ENCODE measurements around the gene LCE7A. TPM values are rescaled to one million over a fixed set of nuclear protein-coding genes. Genes with fewer than 3 reads are reported as not detected.

Gene LCE7A
- total RNA-seq, 1 experiment from 2014 or later = not detected

DNA sequence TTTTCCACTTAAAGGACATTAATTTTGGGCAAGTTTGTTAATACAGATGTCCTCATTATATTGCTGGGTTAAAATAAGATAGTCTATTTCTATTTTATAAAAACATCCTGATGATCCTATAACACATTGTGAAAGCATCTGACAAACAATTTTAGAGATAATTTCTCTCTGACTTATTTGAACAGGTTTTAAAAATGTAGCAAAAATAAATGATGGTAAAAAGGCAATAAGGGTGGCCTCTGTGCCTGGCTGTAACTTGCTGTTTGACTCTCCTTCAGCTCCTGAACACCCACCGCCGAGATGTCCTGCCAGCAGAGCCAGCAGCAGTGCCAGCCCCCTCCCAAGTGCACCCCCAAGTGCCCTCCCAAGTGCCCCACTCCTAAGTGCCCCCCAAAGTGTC lies 32.6 kb upstream of the LCE7A start, which contains the start of gene LCE1A:
LCE1A (plus strand) TSS at position 301 of the 400 bp plus-strand sequence; CDS start at position 301, 0 bp downstream.
- 0 out of 2 replicates have a peak, but pooled peaks cover 3% of the 10 kb centered on the region for H3K9me3 ChIP-seq

DNA sequence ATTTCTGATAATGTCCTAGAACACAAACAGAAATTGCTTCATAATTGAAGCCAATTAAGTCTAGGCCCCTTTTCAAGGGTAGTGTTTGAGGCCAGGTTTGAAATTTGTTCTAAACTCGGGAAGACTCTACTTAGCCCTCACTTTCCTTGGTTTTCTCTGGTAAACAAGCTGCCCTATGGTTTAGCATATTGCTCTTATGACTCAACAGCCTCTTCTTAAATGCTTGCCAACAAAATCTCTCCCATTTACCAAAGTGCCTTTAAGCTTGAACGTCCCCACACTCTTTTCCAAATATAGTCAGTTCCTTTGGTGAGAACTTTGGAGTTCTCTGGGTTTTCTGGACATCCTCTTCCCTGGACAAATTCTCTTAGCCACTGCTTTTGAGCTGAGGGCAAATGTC lies 22.9 kb upstream of the LCE7A start:
- H3K27me3 Mint-ChIP-seq (ENCODE audit: insufficient read depth, unreplicated experiment) = peaks cover 14% of the 10 kb centered on the region
- Histone ChIP-seq H3K36me3 (ENCODE audit: control insufficient read depth, insufficient read depth, low read length) (no peaks in the 10 kb centered on the region), H3K9me3 (no peaks in the 10 kb centered on the region), H3K4me1 (no peaks in the 10 kb centered on the region), H3K27me3 (replicated peaks; ENCODE audit: control insufficient read depth, insufficient read depth, low read length) (no peaks in the 10 kb centered on the region; the same call in 1 of the 2 replicates), H3K4me3 (ENCODE audit: low read depth, low read length) (no peak overlapping the region)
- H3K9me3 Mint-ChIP-seq (ENCODE audit: unreplicated experiment) = no peaks in the 10 kb centered on the region
- DNase-seq = no peak
- TF ChIP-seq, protein P1, sequence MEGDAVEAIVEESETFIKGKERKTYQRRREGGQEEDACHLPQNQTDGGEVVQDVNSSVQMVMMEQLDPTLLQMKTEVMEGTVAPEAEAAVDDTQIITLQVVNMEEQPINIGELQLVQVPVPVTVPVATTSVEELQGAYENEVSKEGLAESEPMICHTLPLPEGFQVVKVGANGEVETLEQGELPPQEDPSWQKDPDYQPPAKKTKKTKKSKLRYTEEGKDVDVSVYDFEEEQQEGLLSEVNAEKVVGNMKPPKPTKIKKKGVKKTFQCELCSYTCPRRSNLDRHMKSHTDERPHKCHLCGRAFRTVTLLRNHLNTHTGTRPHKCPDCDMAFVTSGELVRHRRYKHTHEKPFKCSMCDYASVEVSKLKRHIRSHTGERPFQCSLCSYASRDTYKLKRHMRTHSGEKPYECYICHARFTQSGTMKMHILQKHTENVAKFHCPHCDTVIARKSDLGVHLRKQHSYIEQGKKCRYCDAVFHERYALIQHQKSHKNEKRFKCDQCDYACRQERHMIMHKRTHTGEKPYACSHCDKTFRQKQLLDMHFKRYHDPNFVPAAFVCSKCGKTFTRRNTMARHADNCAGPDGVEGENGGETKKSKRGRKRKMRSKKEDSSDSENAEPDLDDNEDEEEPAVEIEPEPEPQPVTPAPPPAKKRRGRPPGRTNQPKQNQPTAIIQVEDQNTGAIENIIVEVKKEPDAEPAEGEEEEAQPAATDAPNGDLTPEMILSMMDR (IDR thresholded peaks at IDR 0.05; ENCODE audit: insufficient read depth in 1 of 2, low read depth in 1 of 2, low read length in 1 of 2, severe bottlenecking in 1 of 2, unreplicated experiment in 1 of 2) = no peak
- POLR2A ChIA-PET = no interaction called here
- H3K27ac Mint-ChIP-seq (ENCODE audit: unreplicated experiment) = no peak overlapping the region
- intact Hi-C loops (cut with micrococcal nuclease; ENCODE audit: unreplicated experiment) = no loop called here
- CTCF ChIA-PET = no interaction called here
- H3K4me1 Mint-ChIP-seq (ENCODE audit: low read depth, unreplicated experiment) = no peaks in the 10 kb centered on the region
- H3K36me3 Mint-ChIP-seq (ENCODE audit: insufficient read depth, unreplicated experiment) = no peaks in the 10 kb centered on the region
- BruUV-seq (replicated peaks) = no TSS peak
- no peak overlapping the region for H3K4me3 Mint-ChIP-seq (ENCODE audit: unreplicated experiment)

More for the DNA sequence above, 32.6 kb upstream of the LCE7A start, which contains the start of gene LCE1A:
- intact Hi-C loops (cut with micrococcal nuclease; ENCODE audit: unreplicated experiment) = no loop called here
- ChIA-PET POLR2A (no interaction called here), CTCF (no interaction called here)
- no peaks in the 10 kb centered on the region for H3K9me3 Mint-ChIP-seq (ENCODE audit: unreplicated experiment)
- no peak within 1 kb of the TSS for H3K27ac Mint-ChIP-seq (ENCODE audit: unreplicated experiment)
- DNase-seq = no peak
- TF ChIP-seq, protein P1 (IDR thresholded peaks at IDR 0.05; ENCODE audit: insufficient read depth in 1 of 2, low read depth in 1 of 2, low read length in 1 of 2, severe bottlenecking in 1 of 2, unreplicated experiment in 1 of 2) = no peak
- Histone ChIP-seq H3K4me3 (ENCODE audit: low read depth, low read length) (no peak within 1 kb of the TSS), H3K4me1 (no peaks in the 10 kb centered on the region), H3K36me3 (ENCODE audit: control insufficient read depth, insufficient read depth, low read length) (no peaks in the 10 kb centered on the region), H3K27me3 (replicated peaks; ENCODE audit: control insufficient read depth, insufficient read depth, low read length) (no peaks in the 10 kb centered on the region; the same call in none of the 2 replicates)
- H3K36me3 Mint-ChIP-seq (ENCODE audit: insufficient read depth, unreplicated experiment) = no peaks in the 10 kb centered on the region
- H3K27me3 Mint-ChIP-seq (ENCODE audit: insufficient read depth, unreplicated experiment) = peaks cover 28% of the 10 kb centered on the region
- no peak within 1 kb of the TSS for H3K4me3 Mint-ChIP-seq (ENCODE audit: unreplicated experiment)
- no peaks in the 10 kb centered on the region for H3K4me1 Mint-ChIP-seq (ENCODE audit: low read depth, unreplicated experiment)
- BruUV-seq (replicated peaks) = no TSS peak

DNA sequence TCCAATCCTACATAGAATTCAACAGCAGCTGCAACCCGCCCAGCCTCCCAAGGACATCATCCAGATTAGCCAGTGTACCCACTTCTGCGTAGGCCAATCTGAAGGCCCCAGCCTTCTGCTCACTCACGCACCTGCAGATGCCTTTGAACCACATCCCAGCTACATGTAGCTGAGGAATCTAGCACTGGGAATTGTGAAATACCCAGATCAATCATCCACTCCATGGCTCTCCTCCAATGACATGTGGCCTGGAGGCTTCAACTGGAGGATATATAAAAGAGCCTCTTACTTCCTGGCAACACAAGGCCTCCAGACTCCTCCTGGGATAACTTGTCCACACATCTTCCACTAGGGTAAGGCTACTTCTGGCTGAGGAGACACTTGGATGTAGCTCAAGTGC lies 17.2 kb upstream of the LCE7A start, which contains the start of gene LCE6A:
LCE6A (plus strand) TSS at position 301 of the 400 bp plus-strand sequence. CDS start 665 bp downstream, outside the sequence.
- Mint-ChIP-seq H3K36me3 (ENCODE audit: insufficient read depth, unreplicated experiment) (no peaks in the 10 kb centered on the region), H3K4me1 (ENCODE audit: low read depth, unreplicated experiment) (no peaks in the 10 kb centered on the region), H3K9me3 (ENCODE audit: unreplicated experiment) (no peaks in the 10 kb centered on the region), H3K27ac (ENCODE audit: unreplicated experiment) (no peak within 1 kb of the TSS), H3K4me3 (ENCODE audit: unreplicated experiment) (no peak within 1 kb of the TSS), H3K27me3 (ENCODE audit: insufficient read depth, unreplicated experiment) (peaks cover 12% of the 10 kb centered on the region)
- ChIA-PET CTCF (no interaction called here), POLR2A (no interaction called here)
- TF ChIP-seq, protein P1 (IDR thresholded peaks at IDR 0.05; ENCODE audit: insufficient read depth in 1 of 2, low read depth in 1 of 2, low read length in 1 of 2, severe bottlenecking in 1 of 2, unreplicated experiment in 1 of 2) = no peak
- intact Hi-C loops (cut with micrococcal nuclease; ENCODE audit: unreplicated experiment) = no loop called here
- no peaks in the 10 kb centered on the region for H3K36me3 ChIP-seq (ENCODE audit: control insufficient read depth, insufficient read depth, low read length)
- no peak for DNase-seq
- H3K4me1 ChIP-seq = no peaks in the 10 kb centered on the region
- H3K9me3 ChIP-seq = no peaks in the 10 kb centered on the region
- no TSS peak for BruUV-seq (replicated peaks)
- H3K4me3 ChIP-seq (ENCODE audit: low read depth, low read length) = no peak within 1 kb of the TSS
- H3K27me3 ChIP-seq (replicated peaks; ENCODE audit: control insufficient read depth, insufficient read depth, low read length) = no peaks in the 10 kb centered on the region; the same call in 1 of the 2 replicates

Measured in Caco-2 (cell line).